ENCODE data around the gene WDR83. TPM values are rescaled to one million over a fixed set of nuclear protein-coding genes. Genes with fewer than 3 reads are reported as not detected.
A peak's percentile ranks its signal among the peaks of the same experiment; 100 is the strongest.
"Not testable (repeated sequence)": the region's sequence is repeated elsewhere in the genome, so short reads cannot be mapped to it uniquely, and the experiment has no call there.

WDR83 gene
- total RNA-seq, 2 donors from 2014 or later: 10.1 to 11.6 TPM

- H3K27ac ChIP-seq: peak within 1 kb of the TSS; percentile 81 to 88
- TF ChIP-seq, protein P1, sequence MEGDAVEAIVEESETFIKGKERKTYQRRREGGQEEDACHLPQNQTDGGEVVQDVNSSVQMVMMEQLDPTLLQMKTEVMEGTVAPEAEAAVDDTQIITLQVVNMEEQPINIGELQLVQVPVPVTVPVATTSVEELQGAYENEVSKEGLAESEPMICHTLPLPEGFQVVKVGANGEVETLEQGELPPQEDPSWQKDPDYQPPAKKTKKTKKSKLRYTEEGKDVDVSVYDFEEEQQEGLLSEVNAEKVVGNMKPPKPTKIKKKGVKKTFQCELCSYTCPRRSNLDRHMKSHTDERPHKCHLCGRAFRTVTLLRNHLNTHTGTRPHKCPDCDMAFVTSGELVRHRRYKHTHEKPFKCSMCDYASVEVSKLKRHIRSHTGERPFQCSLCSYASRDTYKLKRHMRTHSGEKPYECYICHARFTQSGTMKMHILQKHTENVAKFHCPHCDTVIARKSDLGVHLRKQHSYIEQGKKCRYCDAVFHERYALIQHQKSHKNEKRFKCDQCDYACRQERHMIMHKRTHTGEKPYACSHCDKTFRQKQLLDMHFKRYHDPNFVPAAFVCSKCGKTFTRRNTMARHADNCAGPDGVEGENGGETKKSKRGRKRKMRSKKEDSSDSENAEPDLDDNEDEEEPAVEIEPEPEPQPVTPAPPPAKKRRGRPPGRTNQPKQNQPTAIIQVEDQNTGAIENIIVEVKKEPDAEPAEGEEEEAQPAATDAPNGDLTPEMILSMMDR (IDR thresholded peaks at IDR 0.05): no peak
- DNase-seq (ENCODE audit: low spot score): peak; percentile 99
- no peaks in the 10 kb centered on the region for H3K27me3 ChIP-seq
- H3K4me1 ChIP-seq: peaks cover 0 to 19% of the 10 kb centered on the region in 2 donors
- H3K36me3 ChIP-seq: peaks cover 18% of the 10 kb centered on the region
- no peaks in the 10 kb centered on the region for H3K9me3 ChIP-seq
- peak within 1 kb of the TSS; percentile 53 to 78 for H3K4me3 ChIP-seq
These were observed 30.0 kb downstream of the WDR83 start, which contains the start of gene FBXW9 for GRCh38 chr19:12696366-12697335. FBXW9 (minus strand) TSS chr19:12696631; CDS start chr19:12696581, 50 bp downstream.

GRCh38 chr19:12697425-12697824 lies 30.8 kb downstream of the WDR83 start:
- DNase-seq (ENCODE audit: low spot score); H3K4me3 ChIP-seq; H3K27me3 ChIP-seq; H3K27ac ChIP-seq; H3K9me3 ChIP-seq: not testable (repeated sequence)
- H3K36me3 ChIP-seq: peaks cover 25% of the 10 kb centered on the region
- peaks cover 0 to 19% of the 10 kb centered on the region in 2 donors for H3K4me1 ChIP-seq

DNA sequence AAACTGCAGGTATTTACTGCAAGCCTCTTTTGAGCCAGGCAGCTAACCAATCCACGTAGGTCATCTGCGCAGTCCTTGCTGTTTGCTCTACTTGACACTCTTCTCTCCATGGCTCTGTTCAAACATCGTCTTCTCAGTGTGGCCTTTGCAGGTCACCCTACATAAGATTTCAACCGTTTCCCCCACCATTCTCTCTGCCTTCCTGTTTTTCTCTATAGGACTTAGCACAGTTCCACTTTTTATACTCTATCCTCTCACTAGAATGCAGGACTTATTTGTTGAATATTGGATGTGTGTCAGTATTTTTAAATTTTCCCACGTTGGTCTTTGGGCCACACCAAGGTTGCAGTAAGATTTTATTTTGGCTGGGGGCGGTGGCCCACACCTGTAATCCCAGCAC lies 31.5 kb downstream of the WDR83 start:
- Histone ChIP-seq H3K4me1 (peaks cover 0 to 19% of the 10 kb centered on the region in 2 donors), H3K27me3 (no peaks in the 10 kb centered on the region), H3K27ac (no peak overlapping the region), H3K9me3 (no peaks in the 10 kb centered on the region), H3K4me3 (no peak overlapping the region), H3K36me3 (peaks cover 32% of the 10 kb centered on the region)
- TF ChIP-seq, protein P1 (IDR thresholded peaks at IDR 0.05): no peak
- DNase-seq (ENCODE audit: low spot score): no peak

DNA sequence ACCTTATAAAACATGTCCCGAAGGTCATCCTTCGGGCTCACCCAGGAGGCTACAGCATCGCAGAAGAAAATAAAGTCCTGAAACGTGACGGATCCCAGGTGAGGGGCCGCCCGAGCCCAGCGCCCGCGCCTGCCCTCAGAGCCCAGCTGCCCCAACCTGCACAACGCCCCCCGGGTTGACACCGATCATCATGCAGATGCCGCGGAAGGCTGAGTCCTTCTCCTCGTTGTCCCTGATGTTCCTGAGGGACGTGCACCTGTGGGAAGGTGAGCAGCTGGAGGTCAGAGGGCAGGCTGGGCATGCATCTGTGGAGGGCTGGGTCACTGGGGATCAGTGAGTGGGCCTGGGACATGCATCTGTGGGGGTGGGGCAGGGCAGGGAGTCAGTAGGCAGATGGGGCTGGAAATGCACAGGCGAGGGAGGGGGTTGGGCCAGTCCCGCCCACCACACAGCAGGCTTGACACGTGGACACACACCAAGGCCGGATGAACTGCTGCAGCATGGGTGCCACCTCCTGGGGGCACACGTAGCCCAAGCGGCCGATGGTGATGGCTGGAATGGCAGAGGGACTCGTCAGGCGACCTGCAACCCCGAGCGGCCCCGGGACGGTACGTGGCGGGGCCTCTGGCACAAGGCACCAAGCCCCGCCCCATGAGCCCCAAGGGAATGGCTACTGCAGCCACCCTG lies 35.1 kb downstream of the WDR83 start:
- Histone ChIP-seq H3K27ac (no peak overlapping the region), H3K9me3 (no peaks in the 10 kb centered on the region), H3K4me3 (no peak overlapping the region), H3K27me3 (no peaks in the 10 kb centered on the region), H3K4me1 (peaks cover 0 to 6% of the 10 kb centered on the region in 2 donors), H3K36me3 (peaks cover 68% of the 10 kb centered on the region)
- TF ChIP-seq, protein P1 (IDR thresholded peaks at IDR 0.05): no peak
- no peak for DNase-seq (ENCODE audit: low spot score)

DNA sequence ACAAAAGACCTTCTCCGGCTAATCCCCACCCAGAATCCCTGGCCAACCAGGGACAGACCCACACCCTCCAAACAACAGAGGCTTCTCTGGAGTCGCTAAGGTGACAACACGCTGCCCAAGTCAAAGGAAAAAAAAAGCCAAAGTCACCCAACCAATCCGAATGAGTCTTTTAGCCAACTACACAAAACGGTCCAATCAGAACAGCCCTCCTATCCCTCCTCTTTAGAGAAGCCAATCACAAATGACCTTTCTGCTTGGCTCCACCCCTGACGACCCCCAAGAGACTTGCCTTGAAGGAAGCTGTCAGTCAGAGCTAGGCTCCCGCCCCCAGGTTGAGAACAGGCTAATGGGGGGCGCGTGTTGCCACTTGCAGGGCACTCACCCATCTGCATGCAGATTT lies 36.4 kb downstream of the WDR83 start:
- no peaks in the 10 kb centered on the region for H3K27me3 ChIP-seq
- H3K4me1 ChIP-seq: no peaks in the 10 kb centered on the region
- TF ChIP-seq, protein P1 (IDR thresholded peaks at IDR 0.05): no peak
- peaks cover 79% of the 10 kb centered on the region for H3K36me3 ChIP-seq
- no peak overlapping the region for H3K4me3 ChIP-seq
- no peaks in the 10 kb centered on the region for H3K9me3 ChIP-seq
- H3K27ac ChIP-seq: no peak overlapping the region
- no peak for DNase-seq (ENCODE audit: low spot score)

GRCh38 chr19:12705169-12705568 lies 38.6 kb downstream of the WDR83 start:
- Histone ChIP-seq H3K27me3 (no peaks in the 10 kb centered on the region), H3K9me3 (no peaks in the 10 kb centered on the region), H3K4me1 (no peaks in the 10 kb centered on the region), H3K4me3 (no peak overlapping the region), H3K27ac (no peak overlapping the region), H3K36me3 (peaks cover 97% of the 10 kb centered on the region)
- no peak for DNase-seq (ENCODE audit: low spot score)
- TF ChIP-seq, protein P1 (IDR thresholded peaks at IDR 0.05): no peak
